ENCODE results near the gene KLHL28.

KLHL28 gene

DNA sequence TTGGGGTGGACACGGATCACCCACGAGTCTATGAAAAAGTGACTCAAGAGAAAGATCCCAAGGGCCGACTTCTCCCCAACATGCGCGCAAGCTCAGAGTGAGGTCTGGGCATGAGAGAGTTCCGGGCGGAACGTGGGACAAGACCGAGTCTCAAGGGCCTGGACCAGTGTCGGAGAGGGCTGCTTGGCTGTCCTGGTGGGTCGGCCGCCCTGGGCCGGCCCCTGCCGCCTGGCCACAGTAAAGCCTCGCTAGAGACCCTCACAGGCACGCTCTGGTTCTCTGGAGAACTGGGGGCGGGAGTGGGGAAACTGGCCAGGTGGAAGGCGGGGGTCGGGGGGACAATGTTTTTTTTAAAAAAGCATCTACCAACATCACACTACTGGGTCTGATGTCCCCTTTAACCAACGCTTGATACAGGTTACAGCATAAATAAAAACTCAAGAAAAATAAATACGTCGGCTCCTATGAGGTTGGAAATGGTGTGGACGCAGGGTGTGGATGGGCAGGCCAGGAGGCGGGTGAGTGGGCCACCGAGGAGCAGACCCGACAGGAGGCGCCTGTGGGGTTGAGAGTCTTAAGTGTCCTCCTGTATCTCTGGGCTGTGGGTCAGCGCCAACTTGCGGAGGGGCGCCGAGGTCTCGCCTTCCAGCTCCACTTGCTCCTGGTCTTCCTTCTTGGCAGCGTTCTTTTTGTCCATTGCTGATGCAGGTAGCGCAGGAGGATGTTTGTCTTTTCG is 74.7 kb downstream of the KLHL28 start:
- Histone ChIP-seq H4K20me1 (ENCODE audit: low read depth, low read length) (no peaks in the 10 kb centered on the region), H3K9ac (ENCODE audit: low read length) (no peak overlapping the region), H3K4me3 (ENCODE audit: insufficient read depth, low read length, poor library complexity, severe bottlenecking) (no peak overlapping the region), H3K4me2 (ENCODE audit: low read depth, low read length, poor library complexity, severe bottlenecking) (no peak overlapping the region), H3K9me2 (replicated peaks; ENCODE audit: insufficient read depth, low read length) (no peaks in the 10 kb centered on the region; the same call in 1 of the 2 replicates), H3K36me3 (ENCODE audit: low read length) (no peaks in the 10 kb centered on the region), H3K79me2 (ENCODE audit: insufficient read depth, low read length) (no peaks in the 10 kb centered on the region), H3K27ac (ENCODE audit: low read depth, low read length) (no peak overlapping the region), H3K27me3 (ENCODE audit: low read length) (no peaks in the 10 kb centered on the region), H2AFZ (ENCODE audit: low read depth, low read length, severe bottlenecking) (no peak overlapping the region), H3K9me3 (ENCODE audit: insufficient read depth, low read length) (peaks cover 8% of the 10 kb centered on the region; the same call in 1 of the 2 replicates), H3F3A (ENCODE audit: insufficient read depth) (no peaks in the 10 kb centered on the region)
- no peak for TF ChIP-seq EZH2phosphoT487 (conservative IDR thresholded peaks at IDR 0.05; ENCODE audit: low read length)
- TF ChIP-seq, protein P1, sequence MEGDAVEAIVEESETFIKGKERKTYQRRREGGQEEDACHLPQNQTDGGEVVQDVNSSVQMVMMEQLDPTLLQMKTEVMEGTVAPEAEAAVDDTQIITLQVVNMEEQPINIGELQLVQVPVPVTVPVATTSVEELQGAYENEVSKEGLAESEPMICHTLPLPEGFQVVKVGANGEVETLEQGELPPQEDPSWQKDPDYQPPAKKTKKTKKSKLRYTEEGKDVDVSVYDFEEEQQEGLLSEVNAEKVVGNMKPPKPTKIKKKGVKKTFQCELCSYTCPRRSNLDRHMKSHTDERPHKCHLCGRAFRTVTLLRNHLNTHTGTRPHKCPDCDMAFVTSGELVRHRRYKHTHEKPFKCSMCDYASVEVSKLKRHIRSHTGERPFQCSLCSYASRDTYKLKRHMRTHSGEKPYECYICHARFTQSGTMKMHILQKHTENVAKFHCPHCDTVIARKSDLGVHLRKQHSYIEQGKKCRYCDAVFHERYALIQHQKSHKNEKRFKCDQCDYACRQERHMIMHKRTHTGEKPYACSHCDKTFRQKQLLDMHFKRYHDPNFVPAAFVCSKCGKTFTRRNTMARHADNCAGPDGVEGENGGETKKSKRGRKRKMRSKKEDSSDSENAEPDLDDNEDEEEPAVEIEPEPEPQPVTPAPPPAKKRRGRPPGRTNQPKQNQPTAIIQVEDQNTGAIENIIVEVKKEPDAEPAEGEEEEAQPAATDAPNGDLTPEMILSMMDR (IDR thresholded peaks at IDR 0.05; ENCODE audit: insufficient read depth, low read length, poor library complexity, severe bottlenecking), result no peak

DNA sequence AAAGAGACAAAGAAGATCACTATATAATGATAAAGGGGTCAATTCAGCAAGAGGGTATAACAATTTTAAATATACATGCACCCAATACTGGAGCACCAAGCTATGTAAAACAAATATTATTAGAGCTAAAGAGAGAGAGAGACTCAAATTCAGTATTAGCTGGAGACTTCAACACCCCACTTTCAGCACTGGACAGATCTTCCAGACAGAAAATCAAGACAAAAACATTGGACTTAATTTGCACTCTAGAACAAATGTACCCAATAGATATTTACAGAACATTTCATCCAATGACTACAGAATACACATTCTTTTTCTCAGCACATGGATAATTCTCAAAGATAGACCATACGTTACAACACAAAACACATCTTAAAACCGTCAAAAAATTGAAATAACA is 81.0 kb downstream of the KLHL28 start:
- no peaks in the 10 kb centered on the region for H4K20me1 ChIP-seq (ENCODE audit: low read depth, low read length)
- no peaks in the 10 kb centered on the region for H3K27me3 ChIP-seq (ENCODE audit: low read length)
- no peaks in the 10 kb centered on the region; the same call in 1 of the 2 replicates for H3K9me2 ChIP-seq (replicated peaks; ENCODE audit: insufficient read depth, low read length)
- TF ChIP-seq, protein P1 (IDR thresholded peaks at IDR 0.05; ENCODE audit: insufficient read depth, low read length, poor library complexity, severe bottlenecking), result no peak
- no peak for TF ChIP-seq EZH2phosphoT487 (conservative IDR thresholded peaks at IDR 0.05; ENCODE audit: low read length)
- H3K9ac ChIP-seq (ENCODE audit: low read length), result no peak overlapping the region
- no peak overlapping the region for H2AFZ ChIP-seq (ENCODE audit: low read depth, low read length, severe bottlenecking)
- no peak overlapping the region for H3K4me3 ChIP-seq (ENCODE audit: insufficient read depth, low read length, poor library complexity, severe bottlenecking)
- no peaks in the 10 kb centered on the region for H3K36me3 ChIP-seq (ENCODE audit: low read length)
- H3K79me2 ChIP-seq (ENCODE audit: insufficient read depth, low read length), result no peaks in the 10 kb centered on the region
- no peak overlapping the region for H3K27ac ChIP-seq (ENCODE audit: low read depth, low read length)
- no peaks in the 10 kb centered on the region for H3F3A ChIP-seq (ENCODE audit: insufficient read depth)
- H3K9me3 ChIP-seq (ENCODE audit: insufficient read depth, low read length), result peaks cover 10% of the 10 kb centered on the region; the same call in 1 of the 2 replicates
- no peak overlapping the region for H3K4me2 ChIP-seq (ENCODE audit: low read depth, low read length, poor library complexity, severe bottlenecking)
